Stimulated activated CD8-positive, alpha-beta memory T cell treated with anti-CD3 and anti-CD28 coated beads, Interleukin-15, amount 100 ng/mL, for 4 hours (primary cell): ENCODE measurements around the gene SNX10.

Experiments
- DNase-seq, 2 donors: peaks; one replicate each; pipeline ENCODE4 v3.0.0-alpha.2; 2020; ENCODE audit warnings: low read depth in 2 of 2

Gene SNX10

GRCh38 chr7:26298472-26299058 lies 6.9 kb downstream of the SNX10 start:
- DNase-seq = no peak

- no peak for DNase-seq
These were observed 13.6 kb downstream of the SNX10 start for GRCh38 chr7:26305090-26305868.

- DNase-seq = no peak
These were observed 14.4 kb downstream of the SNX10 start for GRCh38 chr7:26305869-26306665.

GRCh38 chr7:26306790-26307189 lies 15.1 kb downstream of the SNX10 start:
- DNase-seq = no peak

GRCh38 chr7:26307226-26307625 lies 15.6 kb downstream of the SNX10 start:
- DNase-seq = no peak

- DNase-seq = no peak
These were observed 16.1 kb downstream of the SNX10 start for GRCh38 chr7:26307791-26308190.

- no peak for DNase-seq
These were observed 16.9 kb downstream of the SNX10 start for GRCh38 chr7:26308551-26308950.

- no peak for DNase-seq
These were observed 17.4 kb downstream of the SNX10 start for GRCh38 chr7:26309089-26309488.

- DNase-seq = no peak
These were observed 20.1 kb downstream of the SNX10 start for GRCh38 chr7:26311798-26312197.

GRCh38 chr7:26317211-26317610 lies 25.5 kb downstream of the SNX10 start:
- DNase-seq = no peak

- DNase-seq = no peak
These were observed 27.3 kb downstream of the SNX10 start for GRCh38 chr7:26318921-26319320.

GRCh38 chr7:26319636-26320035 lies 28.0 kb downstream of the SNX10 start:
- no peak for DNase-seq

GRCh38 chr7:26320878-26321277 lies 29.2 kb downstream of the SNX10 start:
- no peak for DNase-seq

GRCh38 chr7:26321435-26321834 lies 29.8 kb downstream of the SNX10 start:
- DNase-seq = no peak

GRCh38 chr7:26326211-26326610 lies 34.5 kb downstream of the SNX10 start:
- no peak for DNase-seq

- no peak for DNase-seq
These were observed 37.1 kb downstream of the SNX10 start for GRCh38 chr7:26328498-26329390.

GRCh38 chr7:26329520-26330255 lies 38.0 kb downstream of the SNX10 start:
- DNase-seq = no peak

- DNase-seq = no peak
These were observed 39.5 kb downstream of the SNX10 start for GRCh38 chr7:26331113-26331512.

GRCh38 chr7:26331789-26332188 lies 40.1 kb downstream of the SNX10 start:
- DNase-seq = no peak

GRCh38 chr7:26332698-26333097 lies 41.0 kb downstream of the SNX10 start:
- DNase-seq = no peak
